Breast epithelium (tissue), 3 donors: ENCODE results near the gene SOX30.

ENCODE experiments used
- CTCF ChIP-seq, 3 donors: fragments of 450-650 bp; IDR thresholded peaks; one replicate each; pipeline ENCODE4 v1.5.1; 2016 to 2017; ENCODE audit warnings: antibody characterized with exemption in 3 of 3, mild to moderate bottlenecking in 3 of 3, moderate library complexity in 3 of 3
- POLR2A ChIP-seq: fragments of 450-650 bp; IDR thresholded peaks from one replicate; pipeline ENCODE4 v1.6.1; 2016; ENCODE audit warnings: antibody characterized with exemption, mild to moderate bottlenecking, moderate library complexity
- POLR2AphosphoS5 ChIP-seq, 3 donors: sonication (generic); formaldehyde crosslinking; IDR thresholded peaks; one replicate each; pipeline ENCODE4 v1.6.1; 2017; ENCODE audit warnings: antibody characterized with exemption in 3 of 3

GRCh38 chr5:157677931-157678330 is 25.7 kb upstream of the SOX30 start:
- no peak for TF ChIP-seq CTCF (IDR thresholded peaks at IDR 0.05)
- no peak for TF ChIP-seq POLR2A
- TF ChIP-seq POLR2AphosphoS5 (IDR thresholded peaks at IDR 0.05) = no peak
